Myocyte (in vitro differentiated cells): ENCODE measurements around the gene TAMALIN. TPM values are rescaled to one million over a fixed set of nuclear protein-coding genes. Genes with fewer than 3 reads are reported as not detected.
A peak's percentile ranks its signal among the peaks of the same experiment; 100 is the strongest.

Experiments used
- DNase-seq: peaks from one replicate; pipeline ENCODE4 v3.0.0-alpha.2; 2012; ENCODE audit warnings: low read depth
- total RNA-seq: library from RNA; depleted of rRNA; stranded (reverse); fragments of >200 nt; gene quantifications from 2 replicates; pipeline ENCODE4 v1.2.3, GENCODE V29; 2014

The TAMALIN gene
- total RNA-seq, 1 donor from 2014 or later: 64.9 TPM

DNA sequence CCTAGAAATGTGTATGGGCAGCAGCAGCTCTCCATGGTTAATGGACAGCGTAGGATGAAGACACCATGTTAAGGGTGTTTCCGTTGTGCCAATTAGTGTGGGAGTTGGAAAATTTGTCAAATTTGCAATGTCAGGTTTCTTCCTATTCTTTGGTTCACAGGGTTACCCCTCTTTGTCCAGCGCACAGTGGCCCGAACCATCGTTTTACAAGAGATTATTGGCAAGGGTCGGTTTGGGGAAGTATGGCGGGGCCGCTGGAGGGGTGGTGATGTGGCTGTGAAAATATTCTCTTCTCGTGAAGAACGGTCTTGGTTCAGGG lies 26.0 kb upstream of the TAMALIN start:
- no peak for DNase-seq

DNA sequence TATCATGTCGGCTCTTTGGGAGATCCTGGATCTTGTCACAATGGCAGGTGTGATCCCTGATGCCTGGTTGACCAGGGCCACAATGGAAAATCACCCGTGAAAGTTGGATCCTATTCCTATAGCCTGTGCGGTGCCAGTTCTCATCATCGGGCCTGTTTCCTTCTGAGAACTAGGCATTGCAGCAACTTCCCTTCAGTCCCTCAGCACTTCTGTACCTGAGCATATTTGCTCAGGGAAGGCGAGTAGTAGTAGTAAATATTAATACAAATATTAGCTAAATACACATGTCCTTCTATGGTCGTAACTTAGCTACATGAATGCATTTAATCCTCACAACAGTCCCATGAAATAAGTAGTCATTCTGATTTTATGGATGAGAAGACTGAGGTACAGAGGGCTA lies 22.1 kb upstream of the TAMALIN start:
- DNase-seq: no peak

DNA sequence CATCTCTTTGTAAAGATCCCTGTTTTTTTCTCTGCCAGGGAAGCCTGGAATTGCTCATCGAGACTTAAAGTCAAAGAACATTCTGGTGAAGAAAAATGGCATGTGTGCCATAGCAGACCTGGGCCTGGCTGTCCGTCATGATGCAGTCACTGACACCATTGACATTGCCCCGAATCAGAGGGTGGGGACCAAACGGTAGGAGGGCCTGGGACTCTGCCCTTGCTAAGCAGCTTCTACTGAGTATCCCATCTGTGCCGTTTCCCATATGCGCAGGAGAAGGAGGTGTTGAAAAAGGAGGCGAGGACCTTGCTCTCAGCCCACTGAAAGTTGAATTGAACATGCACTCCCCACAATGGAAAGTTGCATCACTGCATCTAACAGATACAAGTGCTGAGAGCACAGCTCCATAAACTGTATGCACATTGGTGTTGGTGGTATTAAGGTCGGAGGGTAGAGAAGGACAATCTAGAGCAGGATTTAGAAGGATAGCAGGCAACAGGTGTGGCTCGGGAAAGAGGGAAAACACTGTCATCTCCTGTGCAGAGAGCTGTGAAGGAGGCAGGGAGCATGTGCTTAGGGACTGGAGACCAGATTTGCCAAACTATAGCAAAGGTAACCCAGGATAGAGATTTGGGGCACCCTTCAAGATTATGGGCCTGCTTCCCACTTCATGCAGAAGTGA lies 21.5 kb upstream of the TAMALIN start:
- no peak for DNase-seq

DNA sequence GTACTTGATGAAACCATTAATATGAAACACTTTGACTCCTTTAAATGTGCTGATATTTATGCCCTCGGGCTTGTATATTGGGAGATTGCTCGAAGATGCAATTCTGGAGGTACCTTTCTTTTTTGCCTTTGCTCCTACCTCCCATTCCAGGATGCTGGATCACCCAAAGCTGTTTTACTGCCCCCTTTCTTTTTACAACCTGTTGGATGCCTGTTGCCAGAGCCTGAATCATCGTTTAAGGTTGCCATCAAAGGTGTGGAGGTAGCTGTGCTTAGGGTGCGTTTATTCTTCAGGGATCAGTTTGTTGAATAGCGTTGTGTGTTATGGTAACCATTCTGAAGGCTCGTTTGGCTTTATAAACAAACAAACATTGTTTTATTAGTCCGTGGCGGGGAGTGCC lies 19.9 kb upstream of the TAMALIN start:
- DNase-seq: no peak

DNA sequence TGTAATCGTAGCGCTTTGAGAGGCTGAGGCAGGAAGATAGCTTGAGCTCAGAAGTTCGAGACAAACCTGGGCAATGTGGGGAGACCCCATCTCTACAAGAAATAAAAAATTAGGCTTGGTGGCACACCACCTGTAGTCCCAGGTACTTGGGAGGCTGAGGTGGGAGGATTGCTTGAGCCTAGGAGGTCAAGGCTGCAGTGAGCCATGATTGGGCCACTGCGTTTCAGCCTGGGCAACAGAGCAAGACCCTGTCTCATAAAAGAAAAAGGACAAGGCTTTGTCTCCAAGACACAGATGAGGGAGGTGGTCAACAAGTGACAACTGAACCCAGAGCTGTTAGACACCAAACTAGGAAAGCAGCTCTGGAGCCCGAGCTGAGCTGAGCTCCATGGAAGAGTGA lies 14.5 kb upstream of the TAMALIN start:
- DNase-seq: no peak

DNA sequence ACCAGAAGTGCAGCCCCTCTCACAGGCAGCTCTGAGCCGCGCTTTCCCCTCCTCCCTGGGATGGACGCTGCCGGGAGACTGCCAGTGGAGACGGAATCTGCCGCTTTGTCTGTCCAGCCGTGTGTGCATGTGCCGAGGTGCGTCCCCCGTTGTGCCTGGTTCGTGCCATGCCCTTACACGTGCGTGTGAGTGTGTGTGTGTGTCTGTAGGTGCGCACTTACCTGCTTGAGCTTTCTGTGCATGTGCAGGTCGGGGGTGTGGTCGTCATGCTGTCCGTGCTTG lies 12.3 kb upstream of the TAMALIN start:
- no peak for DNase-seq

DNA sequence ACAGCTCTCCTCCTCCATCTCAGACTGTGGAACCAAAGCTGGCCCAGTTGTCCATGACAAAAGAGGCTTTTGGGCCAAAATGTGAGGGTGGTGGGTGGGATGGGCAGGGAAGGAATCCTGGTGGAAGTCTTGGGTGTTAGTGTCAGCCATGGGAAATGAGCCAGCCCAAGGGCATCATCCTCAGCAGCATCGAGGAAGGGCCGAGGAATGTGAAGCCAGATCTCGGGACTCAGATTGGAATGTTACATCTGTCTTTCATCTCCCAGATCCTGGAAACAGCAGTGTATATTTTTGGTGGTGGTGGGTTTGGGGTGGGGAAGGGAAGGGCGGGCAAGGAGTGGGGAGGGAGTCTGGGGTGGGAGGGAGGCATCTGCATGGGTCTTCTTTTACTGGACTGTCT lies 11.8 kb upstream of the TAMALIN start:
- peak; percentile 91 for DNase-seq

DNA sequence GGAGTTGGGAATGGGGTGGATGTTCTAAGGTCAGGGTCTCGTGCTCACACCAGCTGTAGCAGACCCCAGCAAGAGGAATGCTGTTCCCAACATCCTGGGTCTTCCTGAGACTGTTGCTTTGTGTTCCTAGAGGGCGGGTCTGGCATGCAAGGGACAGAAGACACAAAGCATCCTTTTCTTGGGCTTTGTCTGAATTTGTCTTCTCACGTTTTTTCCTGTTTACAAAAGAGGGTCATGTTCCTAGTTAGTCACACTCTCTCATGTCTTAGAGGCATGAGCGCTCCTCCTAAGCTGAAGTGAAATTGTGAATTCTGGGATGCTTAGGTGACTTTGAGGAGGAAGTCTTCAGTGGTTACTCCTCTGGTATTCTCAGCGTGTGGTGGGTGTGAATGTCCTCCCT lies 9.6 kb upstream of the TAMALIN start:
- no peak for DNase-seq

DNA sequence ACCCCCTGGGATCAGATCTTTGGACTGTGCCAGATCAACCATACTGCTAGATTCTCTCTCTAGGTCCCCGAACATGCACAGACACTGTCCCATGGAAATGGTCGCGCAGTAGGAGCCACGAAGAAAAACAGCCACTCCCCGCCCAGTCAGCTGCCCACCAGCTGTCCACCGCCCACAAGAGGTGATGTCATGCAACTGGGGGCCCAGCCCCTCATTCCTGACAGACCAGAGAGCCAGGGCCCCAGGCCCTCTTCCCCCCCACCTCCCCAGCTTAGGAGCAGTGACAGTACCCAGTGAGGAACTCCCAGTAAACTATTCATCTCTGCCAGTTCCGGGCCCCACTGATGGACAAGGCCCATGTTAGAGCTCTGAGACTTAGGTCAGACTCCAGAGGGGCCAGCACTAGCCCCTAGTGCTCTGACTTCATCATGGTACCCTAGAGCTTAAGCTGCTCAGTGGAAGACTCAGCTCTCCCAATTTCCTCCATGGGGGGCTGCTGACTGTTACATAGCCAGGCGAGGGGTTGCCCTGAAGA lies 3.7 kb upstream of the TAMALIN start:
- DNase-seq: peak; percentile 88

DNA sequence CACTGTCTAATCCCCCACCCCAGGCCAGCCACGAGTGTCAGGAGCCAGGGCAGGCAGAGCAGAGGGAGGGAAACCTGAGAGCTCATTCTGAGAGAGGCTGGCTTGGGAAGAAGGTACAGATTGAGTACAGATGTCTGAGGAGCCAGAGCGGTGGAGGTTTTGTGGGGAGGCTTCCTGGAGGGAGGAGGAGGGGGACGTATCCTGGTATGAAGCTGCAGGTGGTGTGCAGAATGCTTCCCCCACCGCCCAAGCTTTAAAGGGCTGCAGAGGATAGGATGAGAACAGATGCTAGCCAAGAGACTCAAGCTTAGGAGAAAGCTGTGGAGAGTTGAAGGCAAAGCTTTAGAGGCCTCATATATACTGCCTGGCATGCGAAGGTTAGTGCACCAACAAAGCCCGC lies 3.2 kb upstream of the TAMALIN start:
- no peak for DNase-seq

DNA sequence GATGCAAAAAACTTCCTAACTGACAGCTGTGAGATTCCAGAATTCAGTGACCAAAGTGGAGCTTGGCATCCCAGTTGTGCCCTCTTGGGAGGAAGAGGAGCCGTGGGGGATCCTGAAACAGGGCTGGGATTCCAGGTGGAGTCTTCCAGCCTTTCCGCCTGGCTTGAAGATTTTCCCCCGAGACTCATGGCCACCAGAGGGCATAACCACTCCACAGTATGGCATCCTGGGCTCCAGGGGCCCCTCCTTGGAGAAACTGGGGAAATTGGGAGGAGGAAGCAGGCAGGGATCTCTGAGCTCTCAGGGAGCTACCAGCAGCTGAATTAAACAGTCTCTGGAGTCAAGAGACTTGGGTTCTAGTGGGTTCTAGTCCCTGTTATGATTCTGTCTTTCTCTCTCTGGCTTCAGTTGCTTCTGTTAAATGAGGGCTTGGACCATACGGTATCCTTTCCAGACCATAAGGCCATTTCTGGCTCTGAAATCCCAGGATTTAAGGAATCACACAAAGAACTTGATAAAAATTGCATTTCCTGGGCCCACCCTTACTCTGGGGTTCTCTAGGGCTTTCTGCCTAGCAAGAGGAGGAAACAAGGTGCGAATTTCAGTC lies 2.6 kb upstream of the TAMALIN start:
- peak; percentile 83 for DNase-seq

DNA sequence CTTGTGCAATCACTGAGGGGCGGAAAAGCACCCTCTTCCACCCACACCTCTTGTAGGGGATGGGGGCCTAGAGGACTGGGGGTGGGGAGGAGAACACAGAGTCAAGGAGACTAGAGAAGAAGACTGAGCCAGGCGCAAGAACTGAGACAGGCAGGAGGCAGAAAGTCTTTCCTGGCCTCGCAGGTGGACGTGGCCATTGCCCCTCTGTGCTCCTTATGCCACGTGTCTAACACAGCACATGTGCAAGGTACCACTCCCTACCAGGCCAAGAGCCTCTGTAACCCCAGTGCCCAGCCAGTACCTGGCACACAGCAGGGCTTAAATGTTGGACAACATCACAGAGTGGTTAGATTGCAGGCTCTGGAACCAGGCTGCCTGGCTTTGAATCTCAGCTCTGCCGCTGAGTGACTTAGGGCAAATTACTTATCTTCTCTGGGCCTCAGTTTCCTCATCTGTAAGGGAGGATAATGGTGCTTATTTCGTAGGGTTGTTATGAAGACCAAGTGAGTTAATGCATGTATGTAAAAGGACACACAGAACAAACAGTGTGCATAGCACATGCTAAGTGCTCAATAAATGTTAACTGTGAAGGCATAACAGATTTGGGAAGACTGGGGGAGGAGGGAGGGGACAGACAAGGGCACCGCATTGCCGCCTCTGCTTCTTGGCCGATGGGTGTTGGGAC lies 1.4 kb upstream of the TAMALIN start:
- DNase-seq: no peak

DNA sequence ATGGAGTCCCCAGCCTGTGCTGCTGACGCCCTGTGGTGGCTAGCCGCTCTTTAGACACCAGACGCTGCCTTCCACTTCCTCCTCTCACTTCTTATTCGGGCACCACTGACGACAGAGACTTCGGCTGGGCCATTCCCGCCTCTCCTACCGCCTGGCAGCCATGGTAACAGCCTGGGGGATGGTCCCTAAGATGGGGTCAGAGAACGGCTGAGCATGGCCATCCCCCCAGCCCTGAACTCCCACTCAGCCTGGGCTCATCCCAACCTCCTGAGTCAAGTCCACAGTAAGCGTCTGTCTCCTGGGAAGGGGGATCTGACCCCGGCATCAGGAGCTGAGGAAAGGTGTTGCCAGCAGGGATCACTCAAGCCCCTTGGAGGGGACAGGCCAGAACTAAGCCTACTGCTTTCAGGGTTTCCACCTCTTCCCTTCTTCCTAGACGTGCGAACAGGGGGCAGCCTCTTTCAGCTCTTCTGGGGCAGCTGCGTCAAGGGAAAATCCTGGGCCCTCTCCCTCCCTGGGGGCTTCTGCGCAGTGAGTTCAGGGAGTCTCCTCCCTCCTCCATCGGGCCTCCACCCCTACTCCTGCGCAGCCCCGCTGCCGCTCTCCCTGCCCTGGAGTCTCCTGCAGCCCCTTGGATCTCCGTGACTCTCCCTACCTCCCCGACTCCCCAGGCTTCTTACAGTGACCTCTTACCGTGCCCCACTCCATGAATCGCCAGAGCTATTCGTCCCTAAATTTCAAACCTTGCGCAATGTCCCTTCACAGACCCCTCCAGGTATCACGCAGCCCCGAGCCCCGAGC lies 643 bp upstream of the TAMALIN start:
- no peak for DNase-seq

DNA sequence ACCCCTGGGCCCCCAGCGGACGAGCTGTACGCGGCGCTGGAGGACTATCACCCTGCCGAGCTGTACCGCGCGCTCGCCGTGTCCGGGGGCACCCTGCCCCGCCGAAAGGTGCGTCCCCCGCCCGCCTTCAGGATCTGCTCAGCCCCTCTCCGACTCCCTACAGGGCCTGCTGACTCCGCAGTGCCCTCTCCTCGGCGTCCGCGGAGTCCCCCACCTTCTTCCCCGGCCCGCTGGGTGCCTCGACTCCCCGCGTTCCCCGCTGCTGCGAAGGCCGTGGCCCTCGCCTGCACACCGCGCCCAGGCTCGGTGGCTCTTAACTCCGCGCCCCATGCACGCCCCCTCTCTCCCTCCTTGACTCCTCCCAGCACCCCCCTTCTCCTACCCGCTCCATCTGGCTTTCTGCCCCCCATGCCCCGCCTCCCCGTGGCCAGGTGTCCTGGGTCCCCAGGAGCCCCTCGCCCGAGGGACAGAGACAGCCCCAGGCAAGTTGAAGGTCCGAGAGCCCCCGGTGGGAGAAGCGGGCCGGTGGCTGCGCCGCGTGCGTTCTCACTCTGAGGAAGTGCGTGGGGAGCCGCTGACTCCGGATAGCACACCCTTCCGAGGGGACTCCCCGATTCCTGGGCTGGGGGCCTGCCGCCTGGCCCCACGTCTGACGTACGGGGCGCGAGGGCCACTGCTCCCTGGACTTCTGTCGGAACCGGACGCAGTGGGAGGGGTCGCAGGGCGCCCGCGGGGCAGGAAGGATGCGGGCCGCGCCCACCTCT lies 594 bp downstream of the TAMALIN start:
- DNase-seq: no peak

DNA sequence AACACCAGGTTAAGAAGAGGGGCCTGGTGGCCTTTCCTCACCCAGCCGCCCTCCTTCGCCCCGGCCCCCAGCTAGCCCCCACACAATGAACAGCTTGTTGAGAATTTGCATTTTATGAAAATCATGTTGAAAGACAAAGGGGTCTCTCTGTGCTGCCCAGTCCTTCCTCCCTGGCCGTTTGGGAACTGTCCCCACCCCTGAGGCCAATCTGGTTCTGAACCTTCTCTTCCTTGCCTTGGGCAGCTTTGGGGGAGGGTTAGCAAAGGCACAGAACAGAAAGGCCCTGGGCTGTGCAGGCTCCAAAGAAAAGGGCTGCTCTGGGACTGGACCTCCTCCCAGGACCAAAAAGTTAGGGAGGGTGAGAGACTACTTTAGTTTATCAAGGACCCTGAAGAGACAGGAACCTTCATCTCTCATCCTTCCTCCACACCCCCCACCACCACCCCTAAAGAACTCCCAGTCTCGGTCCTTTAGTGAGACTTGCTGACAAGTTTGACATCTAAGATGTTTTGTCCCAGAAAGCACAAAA lies 1.3 kb downstream of the TAMALIN start:
- no peak for DNase-seq

DNA sequence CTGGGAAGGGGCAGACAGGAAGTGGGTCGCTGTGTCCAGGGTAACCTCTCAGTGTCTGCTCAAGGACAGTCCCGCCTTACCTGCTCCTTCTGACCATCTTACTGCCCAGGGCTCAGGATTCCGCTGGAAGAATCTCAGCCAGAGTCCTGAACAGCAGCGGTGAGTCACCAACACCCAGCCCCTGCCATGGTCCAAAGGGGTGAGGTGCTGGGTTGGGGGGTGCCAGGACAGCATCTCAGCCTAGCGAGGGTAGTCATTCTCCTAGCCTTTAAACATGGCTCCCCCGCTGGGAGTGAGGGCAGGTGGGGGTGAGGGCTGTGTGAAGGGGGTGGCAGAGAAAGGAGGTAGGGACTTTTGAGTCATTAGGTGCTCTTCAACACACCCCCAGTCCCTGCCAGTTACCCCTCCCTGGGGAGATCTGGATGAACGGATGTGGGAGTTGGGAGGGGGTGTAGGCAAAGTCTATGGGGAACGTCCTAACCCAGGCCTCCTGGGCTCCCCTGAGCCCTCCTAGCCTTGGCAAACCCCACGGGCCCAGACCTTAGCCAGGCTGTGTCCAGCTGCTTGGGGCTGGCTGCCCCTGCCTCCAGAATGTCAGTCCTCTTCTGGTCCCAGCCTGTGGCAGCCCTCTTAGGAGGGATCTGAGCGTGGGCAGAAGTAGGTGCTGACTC lies 2.5 kb downstream of the TAMALIN start:
- DNase-seq: peak; percentile 44

DNA sequence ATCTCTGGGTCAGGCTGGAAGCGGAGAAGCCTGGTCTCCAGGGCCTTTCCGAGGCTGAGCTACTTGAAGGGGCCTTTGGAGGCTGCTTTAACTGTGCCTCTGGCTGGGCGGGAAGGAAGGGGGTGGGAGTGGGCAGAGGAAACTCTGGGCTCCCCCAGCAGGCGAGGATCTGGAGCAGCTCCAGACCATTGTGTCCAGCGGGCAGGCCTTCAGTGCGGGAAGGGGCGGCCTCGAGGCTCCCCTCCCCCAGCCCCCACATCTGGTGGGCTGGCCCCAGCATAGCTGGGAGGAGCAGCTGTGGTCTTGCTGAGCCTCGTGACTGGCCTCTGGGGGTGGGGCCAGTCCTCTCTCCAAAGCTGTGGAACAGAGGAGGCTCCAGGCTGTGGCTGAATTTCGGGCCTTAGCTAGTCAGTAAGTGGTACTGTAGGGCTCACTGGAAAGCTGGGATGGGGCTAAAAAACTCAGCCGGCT lies 3.4 kb downstream of the TAMALIN start:
- DNase-seq: peak; percentile 93

DNA sequence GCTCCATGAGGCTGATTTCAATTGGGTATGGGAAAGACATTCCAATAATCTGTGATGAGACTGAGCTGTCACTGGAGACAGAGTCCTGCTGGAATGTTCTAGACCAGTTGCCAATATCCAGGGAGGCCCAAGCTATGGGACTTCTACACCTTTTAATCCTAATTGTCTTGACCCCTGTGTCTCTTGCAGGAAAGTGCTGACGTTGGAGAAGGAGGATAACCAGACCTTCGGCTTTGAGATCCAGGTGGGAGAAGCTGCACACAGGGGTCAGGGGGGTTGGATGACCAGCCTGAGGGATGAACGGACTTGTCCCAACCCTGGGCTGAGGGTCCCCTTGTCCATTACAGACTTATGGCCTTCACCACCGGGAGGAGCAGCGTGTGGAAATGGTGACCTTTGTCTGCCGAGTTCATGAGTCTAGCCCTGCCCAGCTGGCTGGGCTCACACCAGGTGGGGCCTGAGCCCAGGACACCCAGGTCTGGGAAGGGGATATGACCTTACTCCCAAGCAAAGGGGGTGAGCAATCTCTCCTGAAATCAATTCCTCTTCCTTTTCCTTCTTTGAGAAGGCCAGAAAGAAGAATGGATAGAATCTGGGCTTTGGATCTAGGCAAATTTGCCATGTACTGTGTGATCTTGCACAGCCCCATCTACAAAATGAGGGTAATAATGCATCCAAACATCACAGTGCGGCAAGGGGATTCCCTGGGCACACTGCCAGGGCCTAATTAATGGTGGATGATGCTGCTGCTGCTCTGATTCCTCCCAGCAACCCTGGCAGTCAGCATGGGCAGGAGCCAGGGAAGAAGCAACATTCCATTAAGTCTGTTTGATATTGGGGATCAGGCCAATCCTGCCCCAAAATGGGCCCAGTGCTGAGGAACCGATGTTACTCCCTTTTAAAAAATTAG lies 4.2 kb downstream of the TAMALIN start:
- DNase-seq: no peak

DNA sequence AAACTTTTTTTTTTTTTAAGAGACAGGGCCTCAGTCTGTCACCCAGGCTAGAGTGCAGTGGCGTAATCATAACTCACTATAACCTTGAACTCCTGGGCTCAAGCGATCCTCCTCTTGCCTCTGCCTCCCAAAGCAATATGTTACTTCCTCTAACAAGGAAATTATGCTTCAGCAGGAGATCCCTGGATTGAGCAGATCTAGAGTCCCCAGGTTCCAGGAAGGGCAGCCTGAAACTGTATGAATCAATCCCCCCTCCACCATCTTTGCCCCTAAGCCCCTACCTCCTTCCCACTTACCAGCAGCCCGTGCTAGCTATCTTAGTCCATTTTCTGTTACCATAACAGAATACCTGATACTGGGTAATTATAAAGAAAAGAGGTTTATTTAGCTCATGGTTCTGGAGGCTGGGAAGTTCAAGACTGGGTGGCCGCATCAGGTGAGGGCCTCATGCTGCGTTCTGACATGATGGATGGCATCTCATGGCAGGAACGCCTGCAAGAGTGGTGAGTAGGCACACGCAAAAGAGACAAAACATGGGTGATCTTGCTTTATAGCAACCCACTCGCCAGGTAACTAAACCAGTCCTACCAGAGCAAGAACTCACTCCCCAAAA lies 5.0 kb downstream of the TAMALIN start:
- DNase-seq: no peak
